Measurements from ENCODE around the gene PWP1.
"Not testable (repeated sequence)": the region's sequence is repeated elsewhere in the genome, so short reads cannot be mapped to it uniquely, and the experiment has no call there.

The PWP1 gene

GRCh38 chr12:107702106-107702505 is 16.5 kb downstream of the PWP1 start:
- Histone ChIP-seq H3K27me3 (ENCODE audit: control insufficient read depth, insufficient read depth, low read length) (no peaks in the 10 kb centered on the region), H3K9ac (ENCODE audit: low read length) (no peak overlapping the region), H3K9me3 (ENCODE audit: control insufficient read depth, insufficient read depth, low read depth, low read length) (0 out of 2 replicates have a peak, but pooled peaks cover 3% of the 10 kb centered on the region), H3K27ac (ENCODE audit: low read depth, low read length) (no peak overlapping the region), H3K36me3 (ENCODE audit: control insufficient read depth, insufficient read depth, low read length) (peaks cover 84% of the 10 kb centered on the region), H3K4me1 (ENCODE audit: control insufficient read depth, insufficient read depth, low read length) (no peaks in the 10 kb centered on the region), H3K4me3 (ENCODE audit: low read depth, low read length) (no peak overlapping the region)

DNA sequence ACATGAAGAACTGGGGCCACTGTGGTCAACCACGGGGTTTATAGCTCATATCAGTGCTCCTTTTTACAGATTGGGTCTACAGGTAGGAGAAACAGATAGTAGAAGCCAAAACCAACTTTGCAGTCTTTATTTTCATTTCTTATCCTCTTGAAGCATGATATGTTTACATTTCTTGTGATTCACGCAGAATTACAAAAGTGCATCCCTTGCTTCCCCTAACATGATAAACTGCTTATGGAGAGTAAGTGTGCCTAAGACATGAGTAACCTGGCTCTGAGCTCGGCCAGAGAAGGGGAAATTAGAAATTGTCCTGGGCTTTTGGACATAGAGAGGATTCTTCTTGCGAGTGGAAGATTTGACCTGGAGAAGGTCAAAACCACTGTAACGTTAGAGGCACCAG is 18.4 kb downstream of the PWP1 start:
- Histone ChIP-seq H3K4me1 (ENCODE audit: control insufficient read depth, insufficient read depth, low read length) (no peaks in the 10 kb centered on the region), H3K9ac (ENCODE audit: low read length) (no peak overlapping the region), H3K36me3 (ENCODE audit: control insufficient read depth, insufficient read depth, low read length) (peaks cover 80% of the 10 kb centered on the region), H3K9me3 (ENCODE audit: control insufficient read depth, insufficient read depth, low read depth, low read length) (peaks cover 3% of the 10 kb centered on the region; the same call in 1 of the 2 replicates), H3K27ac (ENCODE audit: low read depth, low read length) (no peak overlapping the region), H3K4me3 (ENCODE audit: low read depth, low read length) (no peak overlapping the region), H3K27me3 (ENCODE audit: control insufficient read depth, insufficient read depth, low read length) (no peaks in the 10 kb centered on the region)

- H3K27ac ChIP-seq (ENCODE audit: low read depth, low read length); H3K9me3 ChIP-seq (ENCODE audit: control insufficient read depth, insufficient read depth, low read depth, low read length); H3K4me1 ChIP-seq (ENCODE audit: control insufficient read depth, insufficient read depth, low read length); H3K9ac ChIP-seq (ENCODE audit: low read length); H3K4me3 ChIP-seq (ENCODE audit: low read depth, low read length); H3K27me3 ChIP-seq (ENCODE audit: control insufficient read depth, insufficient read depth, low read length): not testable (repeated sequence)
- peaks cover 80% of the 10 kb centered on the region for H3K36me3 ChIP-seq (ENCODE audit: control insufficient read depth, insufficient read depth, low read length)
Measured at GRCh38 chr12:107705522-107705921, 19.9 kb downstream of the PWP1 start.

- no peaks in the 10 kb centered on the region for H3K27me3 ChIP-seq (ENCODE audit: control insufficient read depth, insufficient read depth, low read length)
- H3K27ac ChIP-seq (ENCODE audit: low read depth, low read length), result no peak overlapping the region
- no peaks in the 10 kb centered on the region for H3K4me1 ChIP-seq (ENCODE audit: control insufficient read depth, insufficient read depth, low read length)
- H3K36me3 ChIP-seq (ENCODE audit: control insufficient read depth, insufficient read depth, low read length), result peaks cover 38% of the 10 kb centered on the region
- H3K9ac ChIP-seq (ENCODE audit: low read length), result no peak overlapping the region
- H3K4me3 ChIP-seq (ENCODE audit: low read depth, low read length), result no peak overlapping the region
- no peaks in the 10 kb centered on the region for H3K9me3 ChIP-seq (ENCODE audit: control insufficient read depth, insufficient read depth, low read depth, low read length)
Measured at GRCh38 chr12:107715780-107716179, 30.2 kb downstream of the PWP1 start.

DNA sequence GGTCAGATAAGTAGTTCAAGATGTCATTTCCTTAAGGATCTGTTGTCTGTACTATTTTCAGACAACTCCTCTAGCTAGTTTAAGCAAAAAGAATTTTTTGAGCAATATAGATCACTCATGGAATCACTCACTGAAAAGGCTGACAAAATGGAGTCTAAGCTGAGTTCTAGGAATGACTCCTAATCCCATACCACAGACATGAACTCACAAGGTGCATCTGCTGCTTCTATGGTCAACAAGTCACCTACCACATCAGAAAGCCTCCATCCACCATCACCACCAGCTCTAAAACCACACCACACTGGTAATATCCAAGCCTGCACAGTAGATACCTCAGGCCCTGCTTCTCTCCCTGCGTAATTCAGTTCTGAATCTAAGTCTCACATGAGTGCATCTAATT is 33.0 kb downstream of the PWP1 start:
- H3K27me3 ChIP-seq (ENCODE audit: control insufficient read depth, insufficient read depth, low read length), result no peaks in the 10 kb centered on the region
- no peaks in the 10 kb centered on the region for H3K9me3 ChIP-seq (ENCODE audit: control insufficient read depth, insufficient read depth, low read depth, low read length)
- no peak overlapping the region for H3K27ac ChIP-seq (ENCODE audit: low read depth, low read length)
- no peak overlapping the region for H3K9ac ChIP-seq (ENCODE audit: low read length)
- H3K36me3 ChIP-seq (ENCODE audit: control insufficient read depth, insufficient read depth, low read length), result peaks cover 11% of the 10 kb centered on the region
- H3K4me1 ChIP-seq (ENCODE audit: control insufficient read depth, insufficient read depth, low read length), result no peaks in the 10 kb centered on the region
- no peak overlapping the region for H3K4me3 ChIP-seq (ENCODE audit: low read depth, low read length)

GRCh38 chr12:107727327-107727726 is 41.7 kb downstream of the PWP1 start:
- H3K4me3 ChIP-seq (ENCODE audit: low read depth, low read length); H3K27me3 ChIP-seq (ENCODE audit: control insufficient read depth, insufficient read depth, low read length); H3K36me3 ChIP-seq (ENCODE audit: control insufficient read depth, insufficient read depth, low read length); H3K9ac ChIP-seq (ENCODE audit: low read length); H3K9me3 ChIP-seq (ENCODE audit: control insufficient read depth, insufficient read depth, low read depth, low read length); H3K27ac ChIP-seq (ENCODE audit: low read depth, low read length); H3K4me1 ChIP-seq (ENCODE audit: control insufficient read depth, insufficient read depth, low read length): not testable (repeated sequence)

GRCh38 chr12:107727742-107728141 is 42.1 kb downstream of the PWP1 start:
- not testable (repeated sequence) for H3K9ac ChIP-seq (ENCODE audit: low read length); H3K4me3 ChIP-seq (ENCODE audit: low read depth, low read length); H3K27ac ChIP-seq (ENCODE audit: low read depth, low read length); H3K36me3 ChIP-seq (ENCODE audit: control insufficient read depth, insufficient read depth, low read length); H3K4me1 ChIP-seq (ENCODE audit: control insufficient read depth, insufficient read depth, low read length); H3K9me3 ChIP-seq (ENCODE audit: control insufficient read depth, insufficient read depth, low read depth, low read length); H3K27me3 ChIP-seq (ENCODE audit: control insufficient read depth, insufficient read depth, low read length)

- Histone ChIP-seq H3K27ac (ENCODE audit: low read depth, low read length) (no peak overlapping the region), H3K9ac (ENCODE audit: low read length) (no peak overlapping the region), H3K4me3 (ENCODE audit: low read depth, low read length) (no peak overlapping the region), H3K27me3 (ENCODE audit: control insufficient read depth, insufficient read depth, low read length) (no peaks in the 10 kb centered on the region), H3K9me3 (ENCODE audit: control insufficient read depth, insufficient read depth, low read depth, low read length) (no peaks in the 10 kb centered on the region), H3K4me1 (ENCODE audit: control insufficient read depth, insufficient read depth, low read length) (no peaks in the 10 kb centered on the region), H3K36me3 (ENCODE audit: control insufficient read depth, insufficient read depth, low read length) (peaks cover 29% of the 10 kb centered on the region)
Measured at GRCh38 chr12:107730618-107731341, 45.2 kb downstream of the PWP1 start.

GRCh38 chr12:107731366-107731765 is 45.8 kb downstream of the PWP1 start:
- Histone ChIP-seq H3K36me3 (ENCODE audit: control insufficient read depth, insufficient read depth, low read length) (peaks cover 34% of the 10 kb centered on the region), H3K4me3 (ENCODE audit: low read depth, low read length) (no peak overlapping the region), H3K4me1 (ENCODE audit: control insufficient read depth, insufficient read depth, low read length) (no peaks in the 10 kb centered on the region), H3K27me3 (ENCODE audit: control insufficient read depth, insufficient read depth, low read length) (no peaks in the 10 kb centered on the region), H3K27ac (ENCODE audit: low read depth, low read length) (no peak overlapping the region), H3K9ac (ENCODE audit: low read length) (no peak overlapping the region), H3K9me3 (ENCODE audit: control insufficient read depth, insufficient read depth, low read depth, low read length) (no peaks in the 10 kb centered on the region)

- no peaks in the 10 kb centered on the region for H3K9me3 ChIP-seq (ENCODE audit: control insufficient read depth, insufficient read depth, low read depth, low read length)
- H3K9ac ChIP-seq (ENCODE audit: low read length), result no peak overlapping the region
- H3K36me3 ChIP-seq (ENCODE audit: control insufficient read depth, insufficient read depth, low read length), result peaks cover 44% of the 10 kb centered on the region
- no peak overlapping the region for H3K4me3 ChIP-seq (ENCODE audit: low read depth, low read length)
- H3K27me3 ChIP-seq (ENCODE audit: control insufficient read depth, insufficient read depth, low read length), result no peaks in the 10 kb centered on the region
- H3K27ac ChIP-seq (ENCODE audit: low read depth, low read length), result no peak overlapping the region
- no peaks in the 10 kb centered on the region for H3K4me1 ChIP-seq (ENCODE audit: control insufficient read depth, insufficient read depth, low read length)
Measured at GRCh38 chr12:107732365-107732764, 46.8 kb downstream of the PWP1 start.

DNA sequence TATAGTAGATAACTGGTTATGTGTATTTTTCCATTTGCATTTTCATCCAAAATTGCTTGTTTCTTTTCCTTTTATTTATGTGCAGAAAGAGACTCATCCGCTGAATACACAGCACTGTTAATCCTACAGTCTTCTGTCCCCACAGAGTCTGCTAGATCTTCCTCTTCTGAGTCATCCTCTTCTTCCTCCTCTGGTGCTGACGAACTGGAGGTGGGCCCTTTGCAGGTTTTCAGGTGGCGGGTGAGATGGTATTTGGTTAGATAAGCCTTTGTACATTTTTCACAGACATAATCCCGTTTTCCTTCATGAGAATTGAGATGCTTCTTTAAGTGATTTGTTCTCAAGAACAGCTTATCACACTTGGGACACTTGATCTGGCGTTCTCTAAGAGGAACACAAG is 48.5 kb downstream of the PWP1 start:
- Histone ChIP-seq H3K36me3 (ENCODE audit: control insufficient read depth, insufficient read depth, low read length) (peaks cover 62% of the 10 kb centered on the region), H3K27ac (ENCODE audit: low read depth, low read length) (no peak overlapping the region), H3K4me1 (ENCODE audit: control insufficient read depth, insufficient read depth, low read length) (no peaks in the 10 kb centered on the region), H3K9me3 (ENCODE audit: control insufficient read depth, insufficient read depth, low read depth, low read length) (no peaks in the 10 kb centered on the region), H3K4me3 (ENCODE audit: low read depth, low read length) (no peak overlapping the region), H3K27me3 (ENCODE audit: control insufficient read depth, insufficient read depth, low read length) (no peaks in the 10 kb centered on the region), H3K9ac (ENCODE audit: low read length) (no peak overlapping the region)

All from HUES6 (cell line).